Progenitor cell of endocrine pancreas (in vitro differentiated cells): ENCODE measurements around the gene MOB3A. TPM values are rescaled to one million over a fixed set of nuclear protein-coding genes. Genes with fewer than 3 reads are reported as not detected.

Source experiments
- DNase-seq: peaks from one replicate; pipeline ENCODE4 v3.0.0; 2021; ENCODE audit warnings: low spot score; ENCODE audit not compliant: unreplicated experiment
- H3K27ac Mint-ChIP-seq: 2 replicates; pipeline ENCODE4 v1.8.0; 2021; ENCODE audit warnings: mild to moderate bottlenecking, moderate library complexity, mixed read lengths
- H3K27me3 Mint-ChIP-seq: 2 replicates; pipeline ENCODE4 v1.8.0; 2021; ENCODE audit warnings: mixed read lengths
- H3K36me3 Mint-ChIP-seq: 2 replicates; pipeline ENCODE4 v1.8.0; 2022; ENCODE audit warnings: mixed read lengths; ENCODE audit not compliant: insufficient read depth
- H3K4me1 Mint-ChIP-seq: 2 replicates; pipeline ENCODE4 v1.8.0; 2021; ENCODE audit warnings: low read depth, mixed read lengths
- H3K4me3 Mint-ChIP-seq: 2 replicates; pipeline ENCODE4 v1.8.0; 2021; ENCODE audit warnings: low read depth, mild to moderate bottlenecking, moderate library complexity, mixed read lengths
- H3K9me3 Mint-ChIP-seq: 2 replicates; pipeline ENCODE4 v1.8.0; 2021; ENCODE audit warnings: low read depth, mixed read lengths
- total RNA-seq: library from RNA; stranded (reverse); gene quantifications from 2 replicates; pipeline ENCODE4 v1.2.1, GENCODE V29; 2021
- TF ChIP-seq, protein P1 (sequence below): fragments of 200-600 bp; sonication (generic); IDR thresholded peaks from one replicate; pipeline ENCODE4 v1.5.0; 2021; ENCODE audit warnings: antibody characterized with exemption, mild to moderate bottlenecking; ENCODE audit not compliant: unreplicated experiment

The MOB3A gene
- total RNA-seq, 1 donor from 2014 or later: 38.5 TPM

DNA sequence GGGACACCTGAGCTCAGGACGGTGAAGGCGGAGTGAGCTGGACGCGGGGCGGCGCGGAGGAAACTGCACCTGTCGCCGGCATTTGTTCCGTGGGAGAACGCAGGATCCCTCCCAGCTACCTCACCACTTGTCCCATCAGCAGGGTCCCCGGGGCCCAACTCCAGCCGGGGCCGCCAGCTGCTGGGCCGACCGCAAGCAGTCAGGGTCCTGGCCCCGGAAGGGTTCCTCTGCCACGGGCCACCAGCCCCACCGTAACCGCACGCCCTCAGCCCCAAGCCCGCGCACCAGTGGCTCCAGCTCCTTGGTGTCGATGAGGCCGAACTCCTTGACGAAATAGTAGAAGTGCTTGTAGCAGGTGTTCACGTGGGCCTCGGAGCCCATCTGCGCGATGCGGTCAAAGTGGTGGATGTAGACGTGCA, 19.6 kb downstream of the MOB3A start:
- Mint-ChIP-seq H3K27me3 (no peaks in the 10 kb centered on the region), H3K27ac (no peak overlapping the region), H3K4me3 (no peak overlapping the region), H3K9me3 (no peaks in the 10 kb centered on the region), H3K36me3 (peaks cover 15% of the 10 kb centered on the region), H3K4me1 (no peaks in the 10 kb centered on the region)
- TF ChIP-seq, protein P1, sequence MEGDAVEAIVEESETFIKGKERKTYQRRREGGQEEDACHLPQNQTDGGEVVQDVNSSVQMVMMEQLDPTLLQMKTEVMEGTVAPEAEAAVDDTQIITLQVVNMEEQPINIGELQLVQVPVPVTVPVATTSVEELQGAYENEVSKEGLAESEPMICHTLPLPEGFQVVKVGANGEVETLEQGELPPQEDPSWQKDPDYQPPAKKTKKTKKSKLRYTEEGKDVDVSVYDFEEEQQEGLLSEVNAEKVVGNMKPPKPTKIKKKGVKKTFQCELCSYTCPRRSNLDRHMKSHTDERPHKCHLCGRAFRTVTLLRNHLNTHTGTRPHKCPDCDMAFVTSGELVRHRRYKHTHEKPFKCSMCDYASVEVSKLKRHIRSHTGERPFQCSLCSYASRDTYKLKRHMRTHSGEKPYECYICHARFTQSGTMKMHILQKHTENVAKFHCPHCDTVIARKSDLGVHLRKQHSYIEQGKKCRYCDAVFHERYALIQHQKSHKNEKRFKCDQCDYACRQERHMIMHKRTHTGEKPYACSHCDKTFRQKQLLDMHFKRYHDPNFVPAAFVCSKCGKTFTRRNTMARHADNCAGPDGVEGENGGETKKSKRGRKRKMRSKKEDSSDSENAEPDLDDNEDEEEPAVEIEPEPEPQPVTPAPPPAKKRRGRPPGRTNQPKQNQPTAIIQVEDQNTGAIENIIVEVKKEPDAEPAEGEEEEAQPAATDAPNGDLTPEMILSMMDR: no peak
- DNase-seq: no peak

DNA sequence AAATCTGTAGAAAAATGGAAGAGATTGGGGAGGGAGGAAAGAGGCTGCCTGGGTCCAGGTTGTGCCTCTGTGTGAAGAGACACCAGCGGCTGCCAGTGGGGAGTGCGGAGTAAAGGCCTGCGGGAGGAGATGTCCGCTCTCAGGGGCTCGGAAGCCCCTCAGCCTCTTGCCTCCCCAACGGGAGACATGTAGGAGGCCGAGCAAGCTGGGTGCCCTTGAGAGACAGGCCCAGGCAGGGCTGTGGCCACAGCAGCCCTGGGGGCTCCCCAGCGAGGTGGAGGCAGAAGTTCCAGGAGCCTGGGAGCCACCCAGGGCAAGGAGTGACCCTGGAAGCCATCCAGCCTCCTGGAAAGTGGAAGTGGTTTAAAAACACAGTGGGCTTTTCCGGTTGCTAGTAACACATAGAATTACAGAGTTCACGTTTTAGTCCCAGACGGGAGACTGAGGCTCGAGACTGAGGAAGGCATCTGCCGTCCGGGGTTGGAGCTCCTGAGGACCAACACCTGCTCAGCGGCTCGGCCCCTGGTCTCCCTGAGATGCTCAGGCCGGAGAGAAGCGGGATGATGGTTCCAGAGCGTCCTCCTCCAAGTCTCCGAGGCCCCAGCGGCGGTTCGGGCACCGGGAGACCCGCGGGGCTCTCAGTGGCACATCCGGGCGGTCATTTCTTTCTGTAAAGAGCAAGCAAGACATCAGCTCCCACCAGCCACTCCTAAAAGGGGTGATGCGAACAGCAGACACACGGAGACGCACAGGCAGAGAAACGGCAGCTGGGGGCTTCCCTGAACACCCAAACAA, 23.2 kb downstream of the MOB3A start:
- Mint-ChIP-seq H3K4me1 (no peaks in the 10 kb centered on the region), H3K9me3 (no peaks in the 10 kb centered on the region), H3K27me3 (no peaks in the 10 kb centered on the region), H3K4me3 (no peak overlapping the region), H3K36me3 (peaks cover 21% of the 10 kb centered on the region), H3K27ac (no peak overlapping the region)
- TF ChIP-seq, protein P1: no peak
- DNase-seq: no peak

DNA sequence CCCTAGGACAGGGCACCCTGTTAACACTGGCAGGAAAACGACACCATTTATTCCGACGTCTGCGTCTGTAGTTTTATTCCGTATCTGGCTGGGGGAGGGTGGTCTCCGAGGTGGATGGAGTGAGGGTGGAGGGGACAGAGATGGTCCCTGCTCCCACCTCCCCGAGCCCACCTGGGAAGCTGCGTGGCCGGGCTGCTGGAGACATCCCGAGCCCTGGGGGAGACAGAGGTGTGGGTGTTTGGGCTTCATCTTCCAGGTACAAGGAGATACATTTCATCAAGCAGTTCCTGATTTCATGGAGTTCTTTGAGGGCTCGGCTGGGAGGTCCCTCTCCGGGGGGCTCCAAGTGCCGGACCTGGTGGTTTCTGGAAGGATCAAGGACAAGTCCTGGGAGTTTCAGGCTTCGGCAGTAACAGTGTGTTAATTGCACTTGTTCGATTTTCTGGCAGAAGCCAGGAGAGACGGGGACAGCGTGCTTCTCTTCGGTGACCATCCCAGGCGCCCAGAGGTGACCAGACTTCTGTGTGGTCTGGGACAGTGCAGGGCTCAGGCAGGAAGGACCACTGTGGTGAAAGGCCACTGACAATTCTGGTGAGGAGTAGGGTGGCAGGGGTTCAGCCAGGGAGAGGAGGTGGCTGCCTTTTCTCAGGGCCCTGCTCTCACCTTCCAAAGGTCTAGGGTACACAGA, 25.0 kb downstream of the MOB3A start:
- Mint-ChIP-seq H3K9me3 (no peaks in the 10 kb centered on the region), H3K27ac (peak overlapping the region; percentile 92), H3K4me3 (no peak overlapping the region), H3K36me3 (peaks cover 21% of the 10 kb centered on the region), H3K27me3 (no peaks in the 10 kb centered on the region), H3K4me1 (no peaks in the 10 kb centered on the region)
- no peak for DNase-seq
- TF ChIP-seq, protein P1: no peak

DNA sequence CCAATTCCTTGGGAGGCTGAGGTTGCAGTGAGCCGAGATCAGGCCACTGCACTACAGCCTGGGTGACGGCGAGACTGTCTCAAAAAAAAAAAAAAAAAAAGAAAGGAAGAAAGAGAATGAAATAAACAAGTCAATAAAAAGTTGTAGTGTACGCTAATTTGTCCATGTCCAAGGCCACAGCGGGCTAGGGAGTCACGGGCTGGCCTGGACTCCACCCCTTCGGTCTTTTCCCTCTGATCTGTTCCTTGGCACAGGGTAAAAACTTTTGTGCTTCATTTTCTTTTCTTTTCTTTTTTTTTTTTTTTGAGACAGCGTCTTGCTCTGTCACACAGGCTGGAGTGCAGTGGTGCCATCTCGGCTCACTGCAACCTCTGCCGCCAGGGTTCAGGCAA, 25.7 kb downstream of the MOB3A start:
- H3K27me3 Mint-ChIP-seq: no peaks in the 10 kb centered on the region
- H3K27ac Mint-ChIP-seq: no peak overlapping the region
- DNase-seq: no peak
- H3K36me3 Mint-ChIP-seq: peaks cover 21% of the 10 kb centered on the region
- no peaks in the 10 kb centered on the region for H3K4me1 Mint-ChIP-seq
- TF ChIP-seq, protein P1: no peak
- H3K4me3 Mint-ChIP-seq: no peak overlapping the region
- no peaks in the 10 kb centered on the region for H3K9me3 Mint-ChIP-seq

DNA sequence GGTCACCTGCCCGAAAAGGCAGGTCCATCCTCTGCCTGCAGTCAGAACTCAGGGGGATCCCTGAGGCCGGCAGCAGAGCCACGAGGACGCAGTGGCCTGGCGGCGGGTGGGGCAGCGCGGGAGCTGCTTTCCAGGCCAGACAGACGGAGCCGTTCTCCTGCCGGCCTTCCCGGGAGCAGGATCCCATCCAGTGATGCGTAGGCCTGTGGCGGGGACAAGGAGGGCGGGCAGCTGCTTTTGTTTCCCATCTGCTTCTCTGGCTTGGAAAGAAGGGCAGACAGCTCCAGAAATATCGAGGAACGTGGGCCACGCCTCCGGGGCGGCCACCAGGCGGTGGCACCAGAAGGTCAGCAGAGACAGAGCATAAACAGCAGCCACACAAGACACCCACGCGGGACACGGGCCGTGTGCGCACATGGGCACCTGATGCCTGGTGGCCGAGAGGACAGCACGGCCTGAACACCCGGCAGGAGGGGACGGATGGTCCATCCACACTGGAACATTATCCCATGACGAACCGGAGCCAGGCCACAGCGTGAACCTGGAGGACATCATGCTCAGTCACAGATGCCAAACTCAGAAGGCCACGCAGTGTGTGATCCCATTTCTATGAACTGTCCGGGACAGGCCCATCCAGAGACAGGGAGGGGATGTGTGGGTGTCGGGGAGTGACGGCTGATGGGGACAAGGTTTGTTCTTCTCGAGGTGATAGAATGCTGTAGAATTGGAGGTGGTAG, 31.2 kb downstream of the MOB3A start:
- TF ChIP-seq, protein P1: no peak
- no peaks in the 10 kb centered on the region for H3K9me3 Mint-ChIP-seq
- H3K4me3 Mint-ChIP-seq: no peak overlapping the region

More for the DNA sequence above, 31.2 kb downstream of the MOB3A start:
- peaks cover 16% of the 10 kb centered on the region for H3K4me1 Mint-ChIP-seq
- peaks cover 3% of the 10 kb centered on the region for H3K36me3 Mint-ChIP-seq
- H3K27ac Mint-ChIP-seq: no peak overlapping the region
- H3K27me3 Mint-ChIP-seq: no peaks in the 10 kb centered on the region
- DNase-seq: no peak
